Ecto neural progenitor cell (in vitro differentiated cells): Measurements from ENCODE around the gene OR52E6.

Experiments
- DNase-seq: peaks from one replicate; pipeline ENCODE4 v3.0.0-alpha.2; 2018; ENCODE audit warnings: low spot score

The OR52E6 gene

DNA sequence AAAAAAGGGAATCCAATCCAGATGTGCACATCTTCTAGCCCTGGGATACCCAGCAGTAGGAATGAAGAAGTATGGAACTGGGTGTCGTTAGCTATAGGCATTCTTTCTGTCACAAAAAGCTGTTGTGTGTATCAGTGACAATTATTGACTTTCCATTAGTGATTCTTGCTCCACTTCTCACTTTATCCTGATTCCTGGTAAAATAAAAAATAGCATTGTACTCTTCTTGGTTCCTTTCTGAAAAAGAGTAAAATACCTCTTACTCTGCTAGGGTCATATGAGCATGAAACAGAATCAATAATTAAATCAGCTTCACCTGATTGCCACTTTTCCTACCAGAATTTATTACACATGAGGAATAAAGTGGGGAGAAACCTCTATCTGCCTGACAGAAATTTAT, at the start of gene OR52E6:
Gene OR52E6 (minus strand): TSS at position 101 of the 400 bp plus-strand sequence. CDS start 0 bp downstream, at position 101.
- DNase-seq = no peak

DNA sequence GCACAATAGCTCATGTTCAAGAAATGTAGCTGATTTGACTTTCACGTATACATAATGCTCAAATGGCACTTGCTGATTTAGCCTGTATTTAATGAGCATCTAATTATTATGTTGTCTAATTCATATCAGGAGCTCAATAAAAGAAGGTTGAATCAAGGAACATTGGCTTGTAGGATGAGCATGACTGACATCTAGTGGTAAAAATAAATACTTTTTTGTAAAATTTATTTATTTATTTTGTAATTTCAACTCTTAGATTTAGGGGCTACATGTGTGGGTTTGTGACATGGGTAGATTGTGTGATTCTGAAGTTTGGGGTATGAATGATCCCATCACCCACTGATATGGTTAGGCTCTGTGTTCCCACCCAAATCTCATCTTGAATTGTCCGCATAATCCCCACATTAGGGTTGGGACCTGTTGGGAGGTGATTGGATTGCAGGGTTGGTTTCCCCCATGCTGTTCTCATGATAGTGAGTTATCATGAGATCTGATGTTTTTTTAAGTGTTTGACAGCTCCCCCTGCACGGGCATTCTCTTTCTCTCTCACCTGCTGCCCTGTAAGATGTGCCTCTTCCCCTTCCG, 49.6 kb upstream of the OR52E6 start:
- no peak for DNase-seq

DNA sequence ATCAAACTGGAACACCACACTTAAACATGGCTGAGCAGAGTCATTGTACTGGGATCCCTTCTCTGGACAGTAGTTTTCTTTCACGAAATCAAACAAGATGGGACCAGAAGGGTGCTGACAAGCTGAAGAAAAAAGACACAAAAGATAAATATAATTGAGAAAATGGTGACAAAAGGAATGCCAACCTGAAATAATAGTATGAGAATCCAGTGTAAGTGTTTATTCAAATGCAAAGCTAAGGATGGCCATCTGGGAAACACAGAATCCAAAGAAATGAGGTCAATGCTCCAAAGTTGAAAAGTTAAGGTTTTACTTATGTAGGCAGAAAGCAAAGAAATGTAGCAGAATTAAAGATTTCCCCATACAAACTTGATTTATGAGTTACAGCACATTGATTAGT, 46.0 kb upstream of the OR52E6 start:
- no peak for DNase-seq

DNA sequence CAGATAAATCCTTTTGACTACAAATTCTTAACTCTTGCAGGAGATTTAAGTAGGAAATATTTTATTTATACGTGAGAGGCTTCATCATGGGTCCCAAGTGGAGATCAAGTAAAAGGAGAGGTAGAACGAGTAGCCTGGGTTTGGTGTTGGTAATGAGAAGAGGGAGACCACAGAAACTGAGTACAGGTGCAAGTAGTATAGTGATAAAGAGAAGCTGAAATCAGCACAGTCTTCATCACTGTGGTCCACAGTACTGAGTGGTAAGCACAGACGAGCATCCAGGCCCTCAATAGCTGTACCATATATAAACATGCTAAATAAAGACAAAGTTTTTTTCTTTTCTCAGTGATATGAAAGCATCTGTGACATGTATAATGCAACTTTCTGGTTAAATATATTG, 45.5 kb upstream of the OR52E6 start:
- no peak for DNase-seq

DNA sequence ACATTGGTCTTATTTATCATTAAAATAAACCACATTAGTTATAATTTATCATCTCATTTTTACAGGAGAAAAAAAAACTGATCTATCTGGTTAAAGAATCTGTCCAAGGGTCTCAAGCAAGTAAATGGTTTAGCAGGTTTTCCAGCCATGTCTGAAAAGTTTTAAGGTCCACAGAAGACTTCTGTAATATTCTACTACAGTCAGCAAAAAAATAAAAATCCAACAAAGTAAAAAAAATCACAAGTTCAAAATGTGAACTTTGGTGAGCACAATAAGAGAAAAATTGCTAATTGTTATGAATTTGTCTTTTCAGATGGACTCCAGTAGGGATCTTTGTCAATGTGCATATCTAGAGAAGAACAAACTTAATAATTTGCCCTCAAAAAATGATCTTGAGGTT, 40.1 kb upstream of the OR52E6 start:
- no peak for DNase-seq

DNA sequence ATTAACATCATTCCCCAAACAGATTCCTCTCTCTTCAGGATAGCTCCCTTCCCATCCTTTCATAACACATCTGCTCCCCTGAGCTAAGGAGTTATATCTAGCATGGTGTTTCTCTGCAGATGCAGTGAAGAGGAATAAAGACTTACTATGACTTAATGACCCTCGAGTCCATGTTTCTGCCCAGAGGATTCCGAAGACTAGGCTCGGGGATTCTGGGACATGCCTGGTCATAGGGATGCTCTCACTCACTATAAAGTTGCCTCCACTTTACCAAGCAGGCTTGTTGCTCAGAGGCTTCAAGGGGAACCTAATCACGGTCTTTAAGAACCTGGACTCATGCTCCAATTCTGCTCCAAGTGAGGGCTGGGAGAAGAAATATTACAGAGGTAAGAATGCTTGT, 38.6 kb upstream of the OR52E6 start, which contains the start of gene OR52E4:
Gene OR52E4 (plus strand): TSS at position 301 of the 400 bp plus-strand sequence. CDS start 3,664 bp downstream, outside the sequence.
- no peak for DNase-seq

DNA sequence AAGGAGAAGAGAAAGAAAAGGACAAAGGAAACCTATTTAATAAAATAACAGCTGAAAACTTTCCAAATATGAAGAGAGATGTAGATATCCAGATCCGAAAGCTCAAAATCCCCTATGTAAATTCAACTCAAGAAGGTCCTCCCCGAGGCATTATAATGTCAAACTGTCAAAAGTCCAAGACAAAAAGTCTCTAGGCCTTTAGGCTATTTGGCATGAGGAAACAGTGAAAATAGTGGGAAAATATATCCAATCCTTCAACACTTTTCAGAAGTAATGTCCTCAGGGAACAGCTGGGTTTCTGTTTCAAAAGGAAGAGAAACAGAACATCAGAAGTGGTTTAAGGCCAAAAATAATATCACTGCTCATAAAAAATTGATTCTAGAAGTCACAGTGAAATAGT, 36.9 kb upstream of the OR52E6 start:
- DNase-seq = no peak

DNA sequence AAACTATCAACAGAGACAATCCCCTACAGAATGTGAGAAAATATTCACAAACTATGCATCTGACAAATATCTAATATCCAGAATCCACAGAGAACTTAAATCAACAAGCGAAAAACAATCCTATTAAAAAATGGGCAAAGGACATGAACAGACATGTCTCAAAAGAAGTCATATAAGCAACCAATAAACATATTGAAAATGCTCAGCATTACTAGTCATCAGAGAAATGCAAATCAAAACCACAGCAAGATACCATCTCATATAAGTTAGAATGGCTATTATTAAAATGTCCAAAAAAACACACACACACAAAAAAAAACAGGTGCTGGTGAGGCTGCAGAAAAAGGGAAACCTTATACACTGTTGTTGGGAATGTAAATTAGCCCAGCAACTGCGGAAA, 24.1 kb upstream of the OR52E6 start:
- DNase-seq = no peak

DNA sequence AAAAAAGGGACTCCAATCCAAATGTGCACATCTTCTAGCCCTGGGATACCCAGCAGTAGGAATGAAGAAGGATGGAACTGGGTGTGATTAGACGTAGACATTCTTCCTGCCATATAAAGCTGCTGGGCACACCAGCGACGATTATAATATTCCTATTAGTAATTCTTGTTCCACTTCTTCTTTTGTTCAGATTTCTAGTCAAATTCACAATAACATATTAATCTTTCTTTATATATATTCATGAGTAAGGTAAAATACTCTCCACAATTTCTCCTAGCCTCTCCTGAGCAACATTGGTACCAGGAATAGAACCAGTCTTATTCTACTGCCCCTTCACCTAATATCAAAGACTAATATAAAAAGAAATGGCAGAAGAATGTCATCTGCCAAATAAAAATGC, 15.9 kb upstream of the OR52E6 start, which contains the start of gene OR52E8:
Gene OR52E8 (minus strand): TSS at position 101 of the 400 bp plus-strand sequence. CDS start 0 bp downstream, at position 101.
- DNase-seq = no peak

DNA sequence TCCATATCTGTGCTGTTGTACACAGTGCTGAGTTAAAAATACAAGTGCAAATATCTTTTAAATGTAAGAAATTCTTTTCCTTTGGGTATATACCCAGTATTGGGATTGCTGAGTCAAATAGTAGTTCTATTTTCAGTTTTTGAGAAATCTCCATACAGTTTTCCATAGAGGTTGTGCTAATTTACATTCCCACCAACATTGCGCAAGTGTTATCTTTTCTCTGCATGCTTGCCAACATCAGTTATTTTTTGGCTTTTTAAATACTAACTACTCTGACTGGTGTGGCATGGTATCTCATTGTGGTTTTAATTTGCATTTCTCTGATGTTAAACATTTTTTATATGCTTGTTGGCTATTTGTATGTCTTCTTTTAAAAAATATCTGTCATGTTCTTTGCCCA, 9.3 kb upstream of the OR52E6 start:
- DNase-seq = no peak

DNA sequence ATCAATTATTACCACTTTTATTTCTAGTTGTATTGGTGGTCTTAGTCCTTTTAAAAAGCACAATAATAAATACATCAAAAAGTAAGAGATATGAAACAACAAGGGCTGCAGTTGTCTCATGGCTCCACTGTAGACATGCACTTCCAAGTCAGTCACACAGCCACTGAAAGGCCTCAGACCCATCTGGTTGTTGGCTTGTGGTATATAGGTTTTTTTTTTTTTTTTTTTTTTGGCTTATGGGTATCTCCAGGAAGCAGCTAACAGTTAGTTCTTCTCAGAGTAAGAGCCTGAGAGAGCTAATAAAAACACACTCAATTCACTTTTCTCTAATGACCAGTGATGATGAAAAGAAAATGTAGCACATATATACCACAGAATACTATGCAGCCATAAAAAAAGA, 6.0 kb upstream of the OR52E6 start:
- DNase-seq = no peak

DNA sequence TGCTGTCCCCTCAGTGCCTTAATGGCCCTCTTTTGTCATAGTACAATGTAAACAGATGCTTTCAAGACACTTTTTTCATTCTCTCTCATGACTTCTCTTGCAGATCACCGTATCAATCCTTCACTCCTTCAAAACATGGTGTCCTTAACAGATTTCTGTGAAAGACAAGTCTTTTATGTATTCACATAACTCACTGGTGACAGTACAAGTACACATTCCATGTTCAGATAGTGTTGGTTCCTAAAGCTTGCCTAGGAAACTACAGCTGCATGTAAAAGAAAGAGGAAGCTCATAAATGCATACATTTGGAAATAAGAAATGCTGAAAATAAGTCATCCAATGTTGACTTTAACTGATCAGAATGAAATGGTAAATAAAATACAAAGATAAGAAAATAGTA, 5.0 kb upstream of the OR52E6 start:
- no peak for DNase-seq

DNA sequence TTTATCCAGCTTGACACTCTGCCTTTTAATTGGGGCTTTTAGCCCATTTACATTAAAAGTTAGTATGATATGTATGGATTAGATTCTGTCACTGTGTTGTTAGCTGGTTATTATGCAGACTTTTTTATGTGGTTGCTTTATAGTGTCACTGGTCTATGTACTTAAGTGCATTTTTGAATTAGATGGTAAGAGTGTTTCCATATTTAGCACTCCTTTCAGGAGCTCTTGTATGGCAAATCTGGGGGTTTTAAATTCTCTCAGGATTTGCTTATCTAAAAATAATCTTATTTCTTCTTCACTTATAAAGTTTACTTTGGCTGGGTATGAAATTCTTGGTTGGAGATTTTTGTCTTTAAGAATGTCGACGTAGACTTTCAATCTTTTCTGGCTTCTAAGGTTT, 4.0 kb downstream of the OR52E6 start:
- DNase-seq = no peak

DNA sequence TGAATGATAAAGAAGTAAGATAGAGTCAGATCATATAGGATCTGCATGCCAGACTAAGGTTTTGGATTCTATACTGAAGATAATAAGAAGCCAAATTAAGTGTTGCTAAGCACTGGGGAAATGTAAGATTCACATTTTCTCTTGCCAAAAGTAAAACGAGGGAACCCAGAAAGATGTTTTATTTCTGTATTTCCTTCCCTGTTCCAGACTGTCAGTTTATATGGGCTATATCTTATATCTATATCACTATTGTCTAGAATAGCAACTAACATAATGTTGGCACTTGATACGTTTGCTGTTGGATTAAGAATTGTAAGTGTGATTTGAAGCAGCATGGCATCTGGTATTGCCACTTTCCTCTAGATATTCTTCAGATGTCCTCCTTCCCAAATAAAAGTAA, 8.3 kb downstream of the OR52E6 start:
- DNase-seq = no peak

DNA sequence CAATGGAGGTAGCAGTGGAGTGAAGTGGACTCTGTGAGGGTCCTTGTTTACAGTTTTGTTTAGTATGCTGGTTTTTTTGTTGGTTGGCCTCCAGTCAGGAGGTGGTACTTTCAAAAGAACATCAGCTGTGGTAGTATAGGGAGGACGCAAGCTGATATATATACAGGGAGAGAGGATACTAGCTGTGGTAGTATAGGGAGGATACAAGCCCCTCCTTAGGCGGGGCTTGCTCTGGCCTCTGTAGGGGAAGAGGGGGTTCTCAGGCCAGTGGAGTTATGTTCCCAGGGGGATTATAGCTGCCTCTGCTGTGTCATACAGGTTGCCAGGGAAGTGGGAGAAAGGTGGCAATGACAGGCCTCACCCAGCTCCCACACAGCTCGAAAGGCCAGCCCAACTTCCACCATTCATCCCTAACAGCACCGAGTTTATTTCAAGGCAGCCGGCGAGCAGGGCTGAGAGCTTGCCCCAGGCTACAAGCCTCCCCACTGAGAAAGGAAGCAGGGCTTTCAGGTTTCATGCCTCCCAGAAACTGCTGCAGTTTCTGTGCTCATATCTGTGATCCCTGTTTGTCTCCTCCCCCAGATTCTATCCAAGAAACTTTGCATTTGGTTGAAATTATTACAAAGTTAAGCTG, 10.4 kb downstream of the OR52E6 start:
- DNase-seq = peak; percentile 60

DNA sequence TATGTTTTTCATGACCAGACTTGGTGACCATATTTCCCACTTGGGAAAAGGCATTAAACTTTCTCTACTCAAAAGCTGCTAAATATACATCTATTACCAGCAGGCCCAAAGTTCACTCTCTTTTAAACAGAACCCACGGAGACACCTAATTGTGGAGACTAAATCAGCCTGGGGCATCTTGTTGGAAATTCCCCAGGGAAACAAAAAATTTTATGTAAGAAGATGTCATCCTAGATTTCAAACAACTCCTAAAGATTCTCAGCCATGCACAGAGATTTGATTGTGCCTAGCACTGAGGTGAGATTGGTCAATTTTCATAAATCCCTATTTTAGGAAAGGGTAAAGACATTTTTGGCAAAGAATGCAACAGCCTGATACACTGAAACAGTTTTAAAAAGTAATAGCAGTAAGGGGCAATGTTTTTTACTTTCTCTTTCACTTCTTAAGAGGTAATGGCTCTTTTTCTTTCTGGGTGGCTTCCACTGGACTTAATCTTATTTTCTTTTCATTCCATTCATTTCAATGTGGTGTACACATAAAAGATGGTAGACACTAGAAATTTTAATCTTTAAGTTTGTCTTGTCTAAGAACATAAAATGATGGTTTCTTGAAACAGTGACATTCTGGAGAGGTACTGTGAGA, 23.3 kb downstream of the OR52E6 start:
- no peak for DNase-seq

DNA sequence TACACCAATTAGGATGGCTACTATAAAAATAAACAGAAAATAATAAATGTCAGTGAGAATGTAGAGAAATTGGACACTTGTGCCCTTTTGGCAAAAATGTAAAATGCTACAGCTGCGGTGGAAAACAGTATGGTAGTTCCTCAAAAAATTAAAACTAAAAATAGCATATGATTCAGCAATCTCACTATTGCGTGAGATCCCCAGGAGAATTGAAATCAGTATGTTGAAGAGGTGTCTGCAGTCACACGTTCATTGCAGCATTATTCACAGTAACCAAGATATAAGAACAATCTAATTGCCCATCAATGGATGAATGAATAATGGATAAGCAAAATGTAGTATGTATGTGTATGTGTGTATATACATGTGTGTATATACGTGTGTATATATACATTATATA, 26.2 kb downstream of the OR52E6 start:
- DNase-seq = no peak

DNA sequence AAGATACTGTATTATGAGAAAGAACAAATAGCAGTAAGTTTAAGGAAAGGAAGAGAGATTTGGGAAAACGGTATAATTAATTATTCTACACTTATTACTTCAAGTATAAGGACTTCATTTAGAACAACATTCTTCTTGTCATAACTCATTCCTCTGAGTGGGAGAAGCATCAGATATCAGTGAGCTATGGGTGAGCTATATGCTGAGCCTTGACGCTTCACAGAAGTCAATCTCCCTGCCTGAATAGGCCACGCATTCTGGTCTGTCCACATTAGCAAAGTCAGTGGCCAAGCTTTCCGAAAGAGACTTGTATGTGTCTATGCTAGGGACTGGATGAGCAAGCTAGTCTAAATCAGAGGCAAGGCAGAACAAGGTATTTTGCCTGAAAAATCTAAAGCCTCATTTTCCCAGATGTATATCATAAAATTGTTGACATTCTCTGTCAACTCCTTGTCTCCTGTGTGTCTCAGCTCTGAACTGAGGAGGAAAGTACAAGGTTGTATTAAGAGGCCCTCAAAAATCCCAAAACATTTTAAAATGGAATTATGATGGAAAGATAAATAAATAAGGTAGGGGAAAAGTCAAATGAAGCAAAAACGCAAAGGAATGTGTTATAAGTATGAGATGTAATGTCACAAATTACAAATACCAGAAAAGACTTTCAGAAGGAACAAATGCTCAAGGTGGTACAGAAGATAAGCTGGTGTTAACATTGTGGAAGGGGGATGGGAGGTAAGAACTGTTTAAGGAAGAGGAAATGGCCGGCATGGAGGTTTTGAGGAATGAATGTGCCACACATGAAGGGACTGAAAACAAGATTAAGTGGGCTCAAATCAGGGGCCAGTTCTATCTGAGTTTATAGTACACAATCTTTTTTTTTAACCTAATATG, 31.5 kb downstream of the OR52E6 start:
- DNase-seq = no peak

DNA sequence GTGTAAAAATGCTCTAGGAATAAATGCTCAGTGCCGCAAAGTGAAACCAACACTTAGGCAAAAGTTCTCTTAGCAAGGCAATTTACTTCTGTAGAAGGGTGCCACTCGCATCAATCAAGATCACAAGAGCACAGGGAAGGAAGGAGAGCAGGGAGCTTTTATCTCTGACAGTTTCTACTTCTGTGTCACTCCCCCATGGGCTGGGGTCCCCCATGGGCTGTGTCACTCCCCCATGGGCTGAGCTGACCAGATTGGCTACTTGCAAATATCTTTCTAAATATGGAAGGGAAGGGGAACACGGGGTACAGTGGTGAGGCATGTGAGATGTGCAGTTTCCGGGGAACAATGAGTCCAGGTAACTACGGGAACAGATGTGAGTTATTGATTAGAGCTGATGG, 32.6 kb downstream of the OR52E6 start:
- DNase-seq = no peak

DNA sequence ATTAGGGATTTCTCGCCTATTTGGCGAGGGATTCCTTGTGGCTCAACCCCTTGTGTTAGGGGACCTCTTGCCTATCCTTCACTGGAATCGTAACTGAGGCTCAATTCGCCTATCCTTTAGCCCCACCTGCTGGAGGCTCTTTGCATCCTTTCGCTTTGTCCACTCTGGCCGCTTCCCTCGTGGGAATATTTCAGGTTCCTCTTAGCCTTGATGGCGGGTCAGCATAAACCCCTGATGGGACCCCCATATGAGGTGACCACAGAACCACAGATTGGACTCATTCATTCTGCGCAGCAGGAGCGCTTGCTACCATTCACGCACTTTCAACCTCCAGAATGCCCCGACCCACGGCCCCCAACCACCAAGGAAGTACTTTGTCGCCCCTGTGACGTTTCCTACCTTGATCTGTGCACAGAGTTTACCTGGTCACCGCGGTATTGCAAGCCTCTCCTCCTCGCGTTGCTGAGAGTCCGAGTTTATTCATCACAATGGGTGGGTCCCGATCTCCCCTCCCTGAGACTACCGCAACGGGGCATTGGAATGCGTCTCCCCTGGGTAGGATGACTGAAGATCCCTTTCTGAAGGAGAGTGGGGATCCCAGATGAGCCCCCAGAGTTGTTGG, 33.1 kb downstream of the OR52E6 start, which contains the start of gene OR52N2:
Gene OR52N2 (plus strand): TSS at position 425 of the 622 bp plus-strand sequence. CDS start 11,412 bp downstream, outside the sequence.
- peak; percentile 85 for DNase-seq

DNA sequence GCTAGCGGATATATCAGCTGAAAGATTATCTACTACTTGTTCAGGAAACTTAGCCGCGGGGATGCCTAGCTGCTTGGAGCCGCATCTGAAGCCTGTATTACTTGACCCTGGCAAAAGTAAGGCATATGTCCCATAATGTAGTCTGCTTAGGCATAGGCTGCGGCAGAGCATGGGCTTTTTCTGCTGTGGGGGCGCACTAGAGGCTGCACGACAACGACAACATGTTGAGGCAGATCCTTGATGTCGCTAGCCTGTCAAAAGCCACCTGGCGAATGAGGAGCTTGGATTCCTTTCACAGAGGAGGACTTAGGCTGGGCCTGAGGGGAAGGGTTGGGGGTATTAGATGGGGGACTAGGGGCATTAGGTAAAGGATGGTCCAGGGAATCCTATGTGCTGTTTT, 34.1 kb downstream of the OR52E6 start:
- peak; percentile 50 for DNase-seq

DNA sequence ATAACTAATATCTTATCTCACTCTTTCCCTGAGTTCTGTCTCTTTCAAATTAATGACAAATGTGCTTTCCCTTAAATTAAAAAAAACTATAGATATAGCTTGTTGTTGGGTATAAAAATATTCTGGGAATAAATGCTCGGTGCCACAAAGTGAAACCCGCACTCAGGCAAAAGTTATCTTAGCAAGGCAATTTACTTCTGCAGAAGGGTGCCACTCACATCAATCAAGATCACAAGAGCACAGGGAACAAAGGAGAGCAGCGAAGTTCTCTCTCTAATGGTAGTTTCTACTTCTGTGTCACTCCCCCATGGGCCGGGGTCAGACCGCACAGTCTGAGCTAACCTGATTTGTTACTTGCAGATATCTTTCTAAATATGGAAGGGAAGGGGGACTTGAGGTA, 37.7 kb downstream of the OR52E6 start:
- no peak for DNase-seq
